Endothelial cell of umbilical vein (primary cell): ENCODE measurements around the gene SYCP1.

Experiments
- EZH2 ChIP-seq: IDR thresholded peaks from 2 replicates; pipeline ENCODE4 v1.6.1; 2012; ENCODE audit warnings: borderline replicate concordance, low read depth, mild to moderate bottlenecking, moderate library complexity, low read length, inconsistent platforms; ENCODE audit not compliant: severe bottlenecking
- JUN ChIP-seq: IDR thresholded peaks from 2 replicates; pipeline ENCODE4 v1.6.1; 2011; ENCODE audit warnings: borderline replicate concordance, low read depth; ENCODE audit not compliant: insufficient read length, insufficient read depth
- TF ChIP-seq, protein P1 (sequence below), 2 donors: IDR thresholded peaks; 1 replicate in 1 of 2; 2 replicates in 1 of 2; pipeline ENCODE4 v1.5.1; 2011; ENCODE audit warnings: low read length in 2 of 2, mild to moderate bottlenecking in 2 of 2, moderate library complexity in 2 of 2, control low read depth in 1 of 2, inconsistent platforms in 1 of 2, low read depth in 1 of 2; ENCODE audit not compliant: insufficient read depth in 1 of 2; ENCODE audit errors: extremely low read depth in 1 of 2
- TF ChIP-seq, protein P2 (sequence below): IDR thresholded peaks from 2 replicates; pipeline ENCODE4 v1.6.1; 2011; ENCODE audit not compliant: insufficient read depth, insufficient read length

DNA sequence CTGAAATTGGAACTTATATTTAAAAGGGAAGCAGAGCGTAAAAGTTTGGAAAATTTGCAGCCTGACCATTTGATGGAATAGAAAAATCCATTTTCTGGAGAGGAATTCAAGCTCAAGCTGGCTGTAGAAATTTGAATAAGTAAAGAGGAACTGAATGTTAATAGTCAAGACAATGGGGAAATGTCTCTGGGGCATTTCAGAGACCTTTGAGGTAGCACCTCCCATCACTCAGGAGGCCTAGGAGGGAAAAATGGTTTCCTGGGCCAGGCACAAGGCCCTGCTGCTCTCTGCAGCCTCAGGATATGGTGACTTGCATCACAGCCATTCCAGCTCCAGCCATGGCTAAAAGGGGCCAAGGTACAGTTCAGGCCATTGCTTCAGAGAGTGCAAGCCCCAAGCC, 157.3 kb downstream of the SYCP1 start:
- TF ChIP-seq, protein P1, sequence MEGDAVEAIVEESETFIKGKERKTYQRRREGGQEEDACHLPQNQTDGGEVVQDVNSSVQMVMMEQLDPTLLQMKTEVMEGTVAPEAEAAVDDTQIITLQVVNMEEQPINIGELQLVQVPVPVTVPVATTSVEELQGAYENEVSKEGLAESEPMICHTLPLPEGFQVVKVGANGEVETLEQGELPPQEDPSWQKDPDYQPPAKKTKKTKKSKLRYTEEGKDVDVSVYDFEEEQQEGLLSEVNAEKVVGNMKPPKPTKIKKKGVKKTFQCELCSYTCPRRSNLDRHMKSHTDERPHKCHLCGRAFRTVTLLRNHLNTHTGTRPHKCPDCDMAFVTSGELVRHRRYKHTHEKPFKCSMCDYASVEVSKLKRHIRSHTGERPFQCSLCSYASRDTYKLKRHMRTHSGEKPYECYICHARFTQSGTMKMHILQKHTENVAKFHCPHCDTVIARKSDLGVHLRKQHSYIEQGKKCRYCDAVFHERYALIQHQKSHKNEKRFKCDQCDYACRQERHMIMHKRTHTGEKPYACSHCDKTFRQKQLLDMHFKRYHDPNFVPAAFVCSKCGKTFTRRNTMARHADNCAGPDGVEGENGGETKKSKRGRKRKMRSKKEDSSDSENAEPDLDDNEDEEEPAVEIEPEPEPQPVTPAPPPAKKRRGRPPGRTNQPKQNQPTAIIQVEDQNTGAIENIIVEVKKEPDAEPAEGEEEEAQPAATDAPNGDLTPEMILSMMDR (IDR thresholded peaks at IDR 0.05; ENCODE audit: extremely low read depth in 1 of 2, insufficient read depth in 1 of 2, low read depth in 1 of 2, low read length in 2 of 2) = no peak
- TF ChIP-seq EZH2 (no peak), JUN (no peak)
- TF ChIP-seq, protein P2, sequence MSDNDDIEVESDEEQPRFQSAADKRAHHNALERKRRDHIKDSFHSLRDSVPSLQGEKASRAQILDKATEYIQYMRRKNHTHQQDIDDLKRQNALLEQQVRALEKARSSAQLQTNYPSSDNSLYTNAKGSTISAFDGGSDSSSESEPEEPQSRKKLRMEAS = no peak
